Measurements from ENCODE around the gene STPG2. TPM values are rescaled to one million over a fixed set of nuclear protein-coding genes. Genes with fewer than 3 reads are reported as not detected.

STPG2 gene
- total RNA-seq, 2 donors from 2014 or later: 0.13 to 0.53 TPM

DNA sequence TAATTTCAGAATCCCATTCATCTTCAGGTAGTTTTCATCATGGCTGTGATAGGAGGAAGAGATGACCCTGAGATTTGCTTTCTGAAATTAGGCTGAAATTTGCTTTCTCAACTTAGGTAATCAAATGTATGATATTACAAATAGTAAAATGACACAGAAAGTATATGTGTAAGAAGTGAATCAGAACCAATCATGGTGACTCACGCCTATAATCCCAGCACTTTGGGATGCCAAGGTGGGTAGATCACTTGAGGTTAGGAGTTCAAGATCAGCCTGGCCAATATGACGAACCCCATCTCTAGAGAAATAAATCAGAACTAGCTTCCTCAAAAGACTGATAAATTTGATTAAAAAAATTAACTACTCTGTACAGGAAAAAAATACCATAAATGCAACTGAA lies 555.4 kb downstream of the STPG2 start:
- TF ChIP-seq CTCF (conservative IDR thresholded peaks at IDR 0.05): no peak
- no peak overlapping the region for H3K4me3 Mint-ChIP-seq
- WGBS, 2 experiments (ENCODE audit: insufficient coverage in 1 of 2, insufficient read length in 1 of 2): 80% methylated on average over 2 of the region's 2 CpGs; no CpG with 5 or more reads in 1 of the 2 experiments

GRCh38 chr4:97585274-97585673 lies 558.0 kb downstream of the STPG2 start:
- Mint-ChIP-seq H3K27ac (no peak overlapping the region), H3K4me1 (no peaks in the 10 kb centered on the region), H3K27me3 (ENCODE audit: insufficient read depth) (no peaks in the 10 kb centered on the region), H3K9me3 (no peaks in the 10 kb centered on the region), H3K4me3 (no peak overlapping the region), H3K36me3 (ENCODE audit: low read depth) (no peaks in the 10 kb centered on the region)
- Histone ChIP-seq H3K9me3 (ENCODE audit: control insufficient read depth, low read length) (no peaks in the 10 kb centered on the region), H3K4me3 (ENCODE audit: low read length) (no peak overlapping the region), H3K4me1 (ENCODE audit: control insufficient read depth, insufficient read depth, low read length) (no peaks in the 10 kb centered on the region), H3K27me3 (ENCODE audit: control insufficient read depth, insufficient read depth, low read length, poor library complexity, severe bottlenecking) (no peaks in the 10 kb centered on the region), H3K36me3 (ENCODE audit: control insufficient read depth, insufficient read depth, low read length) (no peaks in the 10 kb centered on the region), H3K9ac (ENCODE audit: extremely low read depth, low read length, poor library complexity, severe bottlenecking) (no peak overlapping the region), H3K27ac (ENCODE audit: low read depth, low read length) (no peak overlapping the region)
- no peak for DNase-seq
- no peak for TF ChIP-seq CTCF (conservative IDR thresholded peaks at IDR 0.05)

More for the DNA sequence above, 555.4 kb downstream of the STPG2 start:
- Histone ChIP-seq H3K27ac (ENCODE audit: low read depth, low read length) (no peak overlapping the region), H3K4me3 (ENCODE audit: low read length) (no peak overlapping the region), H3K27me3 (ENCODE audit: control insufficient read depth, insufficient read depth, low read length, poor library complexity, severe bottlenecking) (no peaks in the 10 kb centered on the region), H3K9ac (ENCODE audit: extremely low read depth, low read length, poor library complexity, severe bottlenecking) (no peak overlapping the region), H3K9me3 (ENCODE audit: control insufficient read depth, low read length) (no peaks in the 10 kb centered on the region), H3K36me3 (ENCODE audit: control insufficient read depth, insufficient read depth, low read length) (no peaks in the 10 kb centered on the region), H3K4me1 (ENCODE audit: control insufficient read depth, insufficient read depth, low read length) (no peaks in the 10 kb centered on the region)
- Mint-ChIP-seq H3K4me1 (no peaks in the 10 kb centered on the region), H3K27ac (no peak overlapping the region), H3K36me3 (ENCODE audit: low read depth) (no peaks in the 10 kb centered on the region), H3K27me3 (ENCODE audit: insufficient read depth) (no peaks in the 10 kb centered on the region), H3K9me3 (no peaks in the 10 kb centered on the region)
- no peak for DNase-seq

DNA sequence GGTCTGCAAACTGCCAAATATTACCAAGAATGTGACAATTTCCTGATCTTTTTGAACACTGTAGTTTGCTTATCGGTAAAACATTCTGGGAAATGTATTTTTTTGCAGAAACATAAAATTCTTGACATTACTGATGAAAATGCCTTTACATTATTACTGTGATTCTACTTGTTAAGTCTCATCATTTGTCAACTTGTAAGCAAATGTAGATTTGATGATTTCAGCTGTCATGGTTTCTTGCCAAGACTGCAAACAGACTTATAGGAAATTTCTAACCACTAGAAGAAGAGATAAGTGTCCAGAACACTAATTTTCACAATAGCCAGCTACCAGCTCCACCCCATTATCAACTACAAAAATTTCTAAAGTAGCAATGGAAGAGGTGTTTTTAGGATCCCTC lies 560.4 kb downstream of the STPG2 start:
- H3K9ac ChIP-seq (ENCODE audit: extremely low read depth, low read length, poor library complexity, severe bottlenecking): no peak overlapping the region
- no peaks in the 10 kb centered on the region for H3K36me3 ChIP-seq (ENCODE audit: control insufficient read depth, insufficient read depth, low read length)
- H3K4me1 ChIP-seq (ENCODE audit: control insufficient read depth, insufficient read depth, low read length): no peaks in the 10 kb centered on the region
- Mint-ChIP-seq H3K36me3 (ENCODE audit: low read depth) (no peaks in the 10 kb centered on the region), H3K4me3 (no peak overlapping the region), H3K27me3 (ENCODE audit: insufficient read depth) (no peaks in the 10 kb centered on the region), H3K27ac (no peak overlapping the region), H3K9me3 (no peaks in the 10 kb centered on the region), H3K4me1 (peaks cover 3% of the 10 kb centered on the region)
- no peak for DNase-seq
- H3K9me3 ChIP-seq (ENCODE audit: control insufficient read depth, low read length): no peaks in the 10 kb centered on the region
- TF ChIP-seq CTCF (conservative IDR thresholded peaks at IDR 0.05): no peak
- no peaks in the 10 kb centered on the region for H3K27me3 ChIP-seq (ENCODE audit: control insufficient read depth, insufficient read depth, low read length, poor library complexity, severe bottlenecking)
- H3K4me3 ChIP-seq (ENCODE audit: low read length): no peak overlapping the region
- 88% methylated on average over 1 of the region's 1 CpG; no CpG with 5 or more reads in 1 of the 2 experiments for WGBS, 2 experiments (ENCODE audit: insufficient coverage in 1 of 2, insufficient read length in 1 of 2)
- no peak overlapping the region for H3K27ac ChIP-seq (ENCODE audit: low read depth, low read length)
